Pulmonary artery endothelial cell (primary cell): Measurements from ENCODE around the gene PSMD9. TPM values are rescaled to one million over a fixed set of nuclear protein-coding genes. Genes with fewer than 3 reads are reported as not detected.

Experiments
- DNase-seq: peaks from one replicate; pipeline ENCODE4 v3.0.0-alpha.2; 2011; ENCODE audit warnings: low read depth, low spot score
- total RNA-seq: library from RNA; depleted of rRNA; stranded (reverse); fragments of >200 nt; gene quantifications from 2 replicates; pipeline ENCODE4 v1.2.3, GENCODE V29; 2014

Gene PSMD9
- total RNA-seq, 1 donor from 2014 or later: 125 TPM

- DNase-seq: no peak
These were observed 67.0 kb downstream of the PSMD9 start for GRCh38 chr12:121955258-121956237.

GRCh38 chr12:121957861-121958515 lies 69.4 kb downstream of the PSMD9 start:
- DNase-seq: no peak

GRCh38 chr12:121958541-121959240 lies 70.1 kb downstream of the PSMD9 start:
- DNase-seq: no peak

- no peak for DNase-seq
These were observed 72.0 kb downstream of the PSMD9 start for GRCh38 chr12:121960541-121960940.

GRCh38 chr12:121961195-121961879 lies 72.7 kb downstream of the PSMD9 start:
- DNase-seq: no peak

- DNase-seq: no peak
These were observed 74.9 kb downstream of the PSMD9 start for GRCh38 chr12:121963341-121964018.

GRCh38 chr12:121964813-121965643 lies 76.4 kb downstream of the PSMD9 start:
- no peak for DNase-seq

- DNase-seq: no peak
These were observed 78.4 kb downstream of the PSMD9 start for GRCh38 chr12:121966959-121967358.

Other genes starting within 250 kb of the PSMD9 start
- gene MORN3, start 219.1 kb upstream of the PSMD9 start, total RNA-seq: 0.63 and 1.6 TPM in 2 replicates
- gene TMEM120B, start 176.0 kb upstream of the PSMD9 start, total RNA-seq: 8.6 and 9.2 TPM in 2 replicates
- gene RHOF, start 95.1 kb upstream of the PSMD9 start, total RNA-seq: 6.7 and 7.6 TPM in 2 replicates
- 1.8 and 2.5 TPM in 2 replicates for gene SETD1B, start 84.8 kb upstream of the PSMD9 start, total RNA-seq
- not detected in 2 replicates for gene HPD, start 29.9 kb upstream of the PSMD9 start, total RNA-seq
- 1.7 and 5.5 TPM in 2 replicates for gene CFAP251, start 29.8 kb downstream of the PSMD9 start, total RNA-seq
- gene BCL7A, start 133.1 kb downstream of the PSMD9 start, total RNA-seq: 7.7 and 8.2 TPM in 2 replicates
- gene MLXIP, start 190.0 kb downstream of the PSMD9 start, total RNA-seq: 16.5 and 21.6 TPM in 2 replicates